GM10248 (cell line): Measurements from ENCODE around the gene HLA-G.

Experiments used
- CTCF ChIA-PET: fragments of 300-600 bp; sonication (Branson Sonifier 250); formaldehyde crosslinking; extraction: SDS; loops from one replicate; lab custom pipeline; 2021; ENCODE audit warnings: antibody characterized with exemption; lab: Yijun Ruan, JAX
- POLR2A ChIA-PET: fragments of 350-650 bp; sonication (Branson Sonifier 250); formaldehyde crosslinking; extraction: SDS; loops from one replicate; lab custom pipeline; 2020; ENCODE audit warnings: antibody characterized with exemption; lab: Yijun Ruan, JAX
- DNase-seq: peaks from one replicate; pipeline ENCODE4 v3.0.0; 2012; ENCODE audit errors: extremely low spot score
- TF ChIP-seq, protein P1 (sequence below): IDR thresholded peaks from 2 replicates; pipeline ENCODE4 v1.5.1; 2012; ENCODE audit warnings: mild to moderate bottlenecking, low read depth; ENCODE audit errors: extremely low read depth, missing control alignments, control extremely low read depth

HLA-G gene

GRCh38 chr6:29825848-29826247 lies 1.8 kb upstream of the HLA-G start:
- CTCF ChIA-PET: interaction anchor here (1.7 to 4.3 kb wide), 2 partner anchors 9 to 88 kb away, joined by 3 to 18 read pairs; no protein-coding TSS in a partner anchor

DNA sequence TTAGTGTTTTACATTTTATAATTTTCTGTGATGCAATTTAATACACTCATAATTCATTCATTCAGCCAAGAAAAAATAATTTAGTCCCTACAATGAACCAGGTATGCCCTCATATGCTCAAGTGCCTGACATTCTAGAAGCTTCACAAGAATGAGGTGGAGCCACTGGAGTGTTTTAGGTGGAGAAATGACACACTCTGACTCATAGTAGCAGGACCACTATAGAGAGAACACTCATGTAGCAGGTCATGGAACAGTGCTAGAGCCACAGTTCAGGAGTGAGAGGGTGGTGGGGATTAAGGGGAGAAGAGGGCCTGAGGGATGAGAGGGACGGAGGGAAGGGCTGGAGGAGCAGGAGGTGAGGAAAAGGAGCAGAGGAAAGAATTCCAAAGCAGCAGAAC lies 1.4 kb upstream of the HLA-G start:
- ChIA-PET CTCF (interaction anchor here (4.3 kb wide), 1 partner anchor 8 kb away, joined by 18 read pairs; no protein-coding TSS in a partner anchor), POLR2A (no interaction called here)
- TF ChIP-seq, protein P1, sequence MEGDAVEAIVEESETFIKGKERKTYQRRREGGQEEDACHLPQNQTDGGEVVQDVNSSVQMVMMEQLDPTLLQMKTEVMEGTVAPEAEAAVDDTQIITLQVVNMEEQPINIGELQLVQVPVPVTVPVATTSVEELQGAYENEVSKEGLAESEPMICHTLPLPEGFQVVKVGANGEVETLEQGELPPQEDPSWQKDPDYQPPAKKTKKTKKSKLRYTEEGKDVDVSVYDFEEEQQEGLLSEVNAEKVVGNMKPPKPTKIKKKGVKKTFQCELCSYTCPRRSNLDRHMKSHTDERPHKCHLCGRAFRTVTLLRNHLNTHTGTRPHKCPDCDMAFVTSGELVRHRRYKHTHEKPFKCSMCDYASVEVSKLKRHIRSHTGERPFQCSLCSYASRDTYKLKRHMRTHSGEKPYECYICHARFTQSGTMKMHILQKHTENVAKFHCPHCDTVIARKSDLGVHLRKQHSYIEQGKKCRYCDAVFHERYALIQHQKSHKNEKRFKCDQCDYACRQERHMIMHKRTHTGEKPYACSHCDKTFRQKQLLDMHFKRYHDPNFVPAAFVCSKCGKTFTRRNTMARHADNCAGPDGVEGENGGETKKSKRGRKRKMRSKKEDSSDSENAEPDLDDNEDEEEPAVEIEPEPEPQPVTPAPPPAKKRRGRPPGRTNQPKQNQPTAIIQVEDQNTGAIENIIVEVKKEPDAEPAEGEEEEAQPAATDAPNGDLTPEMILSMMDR: no peak
- no peak for DNase-seq

More at GRCh38 chr6:29825848-29826247, 1.8 kb upstream of the HLA-G start:
- POLR2A ChIA-PET: no interaction called here
- no peak for DNase-seq
- TF ChIP-seq, protein P1: no peak

GRCh38 chr6:29828471-29828797 lies 809 bp downstream of the HLA-G start:
- TF ChIP-seq, protein P1: no peak
- CTCF ChIA-PET: no interaction called here
- POLR2A ChIA-PET: no interaction called here
- DNase-seq: no peak

DNA sequence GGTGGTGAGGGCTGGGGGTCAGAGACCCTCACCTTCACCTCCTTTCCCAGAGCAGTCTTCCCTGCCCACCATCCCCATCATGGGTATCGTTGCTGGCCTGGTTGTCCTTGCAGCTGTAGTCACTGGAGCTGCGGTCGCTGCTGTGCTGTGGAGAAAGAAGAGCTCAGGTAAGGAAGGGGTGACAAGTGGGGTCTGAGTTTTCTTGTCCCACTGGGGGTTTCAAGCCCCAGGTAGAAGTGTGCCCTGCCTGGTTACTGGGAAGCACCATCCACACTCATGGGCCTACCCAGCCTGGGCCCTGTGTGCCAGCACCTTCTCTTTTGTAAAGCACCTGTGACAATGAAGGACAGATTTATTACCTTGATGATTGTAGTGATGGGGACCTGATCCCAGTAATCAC lies 2.1 kb downstream of the HLA-G start:
- TF ChIP-seq, protein P1: no peak
- CTCF ChIA-PET: interaction anchor here (1.3 to 1.8 kb wide), 4 partner anchors 92 to 127 kb away, joined by 3 to 6 read pairs (median 5); no protein-coding TSS in a partner anchor
- POLR2A ChIA-PET: no interaction called here
- DNase-seq: no peak

DNA sequence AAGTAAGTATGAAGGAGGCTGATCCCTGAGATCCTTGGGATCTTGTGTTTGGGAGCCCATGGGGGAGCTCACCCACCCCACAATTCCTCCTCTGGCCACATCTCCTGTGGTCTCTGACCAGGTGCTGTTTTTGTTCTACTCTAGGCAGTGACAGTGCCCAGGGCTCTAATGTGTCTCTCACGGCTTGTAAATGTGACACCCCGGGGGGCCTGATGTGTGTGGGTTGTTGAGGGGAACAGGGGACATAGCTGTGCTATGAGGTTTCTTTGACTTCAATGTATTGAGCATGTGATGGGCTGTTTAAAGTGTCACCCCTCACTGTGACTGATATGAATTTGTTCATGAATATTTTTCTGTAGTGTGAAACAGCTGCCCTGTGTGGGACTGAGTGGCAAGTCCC lies 2.8 kb downstream of the HLA-G start:
- TF ChIP-seq, protein P1: no peak
- POLR2A ChIA-PET: no interaction called here
- CTCF ChIA-PET: interaction anchor here (0.8 to 1.8 kb wide), 8 partner anchors 17 to 300 kb away, joined by 3 to 6 read pairs (median 3); no protein-coding TSS in a partner anchor
- DNase-seq: no peak

GRCh38 chr6:29831776-29832175 lies 4.2 kb downstream of the HLA-G start:
- POLR2A ChIA-PET: no interaction called here
- CTCF ChIA-PET: interaction anchor here (1.5 to 4.8 kb wide), 5 partner anchors 12 to 299 kb away, joined by 3 to 63 read pairs (median 13); no protein-coding TSS in a partner anchor
- TF ChIP-seq, protein P1: no peak
- no peak for DNase-seq
